K562 treated with DMSO at 1 percent for 4 hours (cell line): ENCODE results near the gene ASB18. TPM values are rescaled to one million over a fixed set of nuclear protein-coding genes. Genes with fewer than 3 reads are reported as not detected.

ENCODE experiments used
- total RNA-seq: library from RNA; unstranded; fragments of 300-600 nt; gene quantifications from 2 replicates; pipeline ENCODE4 v1.2.3, GENCODE V29; 2022; ENCODE audit not compliant: insufficient read depth

Gene ASB18, protein sequence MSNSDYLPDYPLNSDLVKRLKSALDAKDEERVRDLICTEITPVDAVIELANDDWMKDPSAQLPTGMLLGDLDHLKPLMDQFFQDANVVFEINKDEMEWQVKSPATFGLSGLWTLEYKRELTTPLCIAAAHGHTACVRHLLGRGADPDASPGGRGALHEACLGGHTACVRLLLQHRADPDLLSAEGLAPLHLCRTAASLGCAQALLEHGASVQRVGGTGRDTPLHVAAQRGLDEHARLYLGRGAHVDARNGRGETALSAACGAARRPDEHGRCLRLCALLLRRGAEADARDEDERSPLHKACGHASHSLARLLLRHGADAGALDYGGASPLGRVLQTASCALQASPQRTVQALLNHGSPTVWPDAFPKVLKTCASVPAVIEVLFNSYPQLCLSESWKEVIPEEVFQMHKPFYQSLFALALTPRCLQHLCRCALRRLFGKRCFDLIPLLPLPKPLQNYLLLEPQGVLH
- total RNA-seq, result not detected in 2 replicates

DNA sequence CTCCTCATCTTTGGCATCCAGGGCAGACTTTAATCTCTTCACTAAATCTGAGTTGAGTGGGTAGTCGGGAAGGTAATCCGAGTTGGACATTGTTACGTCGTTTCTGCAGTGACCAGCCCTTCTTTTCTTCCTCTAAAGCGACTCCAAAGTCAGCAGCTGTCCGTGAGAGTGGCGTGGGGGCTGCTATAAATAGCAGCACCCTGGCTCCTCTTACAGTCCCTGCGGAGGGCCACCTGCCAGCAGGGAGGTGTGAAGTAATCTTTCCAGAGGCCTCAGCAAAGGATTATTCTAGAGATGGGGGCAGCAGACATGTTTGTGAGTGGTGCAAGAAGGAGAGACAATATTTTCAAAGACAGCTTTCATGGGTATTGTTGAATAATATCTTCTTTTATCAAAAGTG lies at the start of gene ASB18:
Gene ASB18, minus strand, starts transcription at position 151 of the 400 bp plus-strand sequence. Its CDS starts 61 bp downstream, at position 90.

DNA sequence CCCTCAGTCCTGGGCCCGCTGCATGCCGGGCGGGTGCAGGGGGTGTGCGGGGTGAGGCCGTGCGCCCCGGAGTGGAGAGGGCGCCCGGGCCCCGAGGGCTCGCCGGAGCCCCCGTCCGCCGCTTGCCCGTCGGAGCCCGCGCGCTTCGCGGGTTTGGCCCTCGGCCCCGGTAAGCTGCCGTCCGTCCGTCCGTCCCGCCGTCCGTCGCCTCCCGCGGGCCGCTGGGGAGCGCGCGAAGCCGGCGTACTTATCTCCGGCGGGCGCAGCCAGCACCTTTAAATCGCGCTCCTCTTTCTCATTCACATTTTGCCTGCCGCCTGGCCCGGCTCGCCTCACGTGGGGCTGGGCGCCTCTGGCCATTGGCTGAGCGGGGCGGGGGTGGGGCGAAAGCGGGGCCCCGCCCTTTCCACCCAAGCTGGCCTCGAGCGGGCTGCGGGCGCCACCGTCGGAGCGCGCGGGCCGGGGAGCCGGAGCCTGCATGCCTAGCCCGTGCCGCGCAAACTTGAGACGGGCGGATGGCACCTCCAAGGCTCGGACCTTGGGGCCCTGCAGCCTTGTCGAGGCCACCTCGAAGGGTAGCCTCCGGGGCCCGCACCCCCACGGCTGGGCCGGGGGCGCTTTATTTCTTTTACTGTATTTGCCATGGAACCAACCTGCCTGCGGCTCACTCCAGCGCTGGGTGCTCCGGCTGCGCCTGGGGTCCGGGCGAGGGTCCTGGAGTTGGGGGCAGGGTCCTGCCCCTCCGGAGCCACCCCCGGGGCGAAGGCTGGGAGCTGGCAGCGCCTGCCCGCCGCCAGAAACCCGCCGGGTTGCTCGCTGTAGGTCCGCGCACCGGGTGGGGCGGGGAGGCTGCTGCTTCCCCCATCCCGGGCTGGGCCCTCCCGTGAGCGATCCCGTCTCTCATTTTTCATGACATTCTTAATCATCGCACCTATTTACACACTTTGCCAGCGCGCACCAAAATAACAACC lies 95.8 kb downstream of the ASB18 start, which contains the start of gene GBX2:
Gene GBX2, minus strand, starts transcription at position 277 of the 971 bp plus-strand sequence. CDS start 415 bp downstream, outside the sequence.

Other genes starting within 250 kb of the ASB18 start
- not detected in 2 replicates for gene GBX2, start 96.0 kb downstream of the ASB18 start, total RNA-seq